Activated T-cell treated with anti-CD3 and anti-CD28 coated beads, Interleukin-2, amount 50 U/mL, for 48 hours (primary cell): ENCODE results near the gene TFPT.
"Not testable (repeated sequence)": the region's sequence is repeated elsewhere in the genome, so short reads cannot be mapped to it uniquely, and the experiment has no call there.

Experiments
- DNase-seq, 2 experiments: peaks; one replicate each; pipeline ENCODE4 v3.0.0-alpha.2; 2020

Gene TFPT

DNA sequence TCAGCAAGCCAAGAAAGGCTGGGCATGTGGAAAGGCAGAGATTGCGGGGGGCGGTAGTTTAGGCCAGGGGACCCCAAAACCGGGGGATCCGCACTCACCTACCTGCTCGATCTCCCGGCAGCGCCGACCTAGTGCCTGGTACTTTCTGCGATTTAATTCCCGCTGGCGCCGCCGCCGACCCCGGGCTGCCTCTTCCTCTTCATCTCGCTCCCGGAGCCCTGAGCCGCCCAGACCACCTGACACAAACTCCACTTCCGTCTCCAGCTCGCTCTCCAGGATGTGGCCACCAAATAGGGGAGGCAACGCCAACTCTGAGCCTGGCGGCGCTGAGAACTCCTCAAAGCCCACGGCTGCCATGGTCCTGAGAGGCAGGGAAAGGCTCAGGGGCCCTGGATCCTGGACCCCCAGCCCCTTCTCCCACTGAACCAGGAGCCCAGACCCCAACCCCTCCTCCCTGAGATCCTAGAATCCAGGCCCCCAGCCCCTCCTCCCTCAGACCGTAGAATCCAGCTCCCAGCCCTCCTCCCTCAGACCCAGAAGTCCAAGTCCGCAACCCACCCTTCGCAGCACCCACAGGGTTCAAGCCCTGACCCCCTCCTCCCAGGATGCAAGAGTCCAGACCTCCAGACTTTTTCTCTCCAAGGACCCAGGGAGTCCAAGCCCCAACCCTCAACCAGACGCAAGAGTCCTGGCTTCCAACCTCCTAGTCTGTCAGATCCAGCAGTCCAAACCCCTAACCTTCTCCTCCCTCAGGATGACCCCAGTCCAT, 933 bp downstream of the TFPT start:
- DNase-seq: peak; percentile 60 to 61

DNA sequence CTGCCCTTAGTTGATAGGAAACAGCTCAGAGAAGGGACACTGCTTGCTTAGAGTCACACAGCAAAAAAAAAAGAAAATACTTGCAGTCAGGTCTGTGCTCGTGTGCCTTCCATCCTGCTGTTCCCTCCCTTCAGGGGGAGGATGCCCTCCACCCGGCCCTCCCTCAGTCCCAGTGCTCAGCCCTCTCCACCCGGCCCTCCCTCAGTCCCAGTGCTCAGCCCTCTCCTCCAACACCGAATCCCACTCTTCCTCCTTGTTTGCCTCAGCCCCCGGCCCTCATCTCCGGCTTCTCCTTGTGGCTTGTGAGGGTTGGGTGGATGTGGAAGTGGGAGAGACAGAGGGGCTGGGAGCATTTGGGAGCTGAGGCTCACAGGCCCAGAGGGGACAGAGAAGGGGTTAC, 5.8 kb downstream of the TFPT start:
- no peak for DNase-seq

DNA sequence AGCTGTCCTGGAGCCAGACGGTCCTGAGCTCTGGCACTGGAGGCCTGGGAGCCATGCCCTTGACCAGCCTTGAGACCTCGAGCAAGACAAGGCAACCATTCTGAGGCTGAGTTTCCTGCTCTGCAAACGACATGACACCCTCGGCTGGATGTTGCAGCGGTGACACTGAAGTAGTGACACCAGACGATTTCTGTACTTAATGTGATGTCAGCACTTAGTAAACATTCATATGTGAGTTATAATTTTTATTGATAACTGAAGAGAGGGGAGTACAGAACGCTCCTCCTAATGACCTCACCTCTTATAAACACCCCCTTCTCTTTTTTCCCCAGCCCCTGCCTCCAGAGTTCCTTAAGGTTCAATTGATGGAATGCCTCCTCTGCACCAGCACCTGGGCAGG, 7.0 kb downstream of the TFPT start:
- DNase-seq: no peak

DNA sequence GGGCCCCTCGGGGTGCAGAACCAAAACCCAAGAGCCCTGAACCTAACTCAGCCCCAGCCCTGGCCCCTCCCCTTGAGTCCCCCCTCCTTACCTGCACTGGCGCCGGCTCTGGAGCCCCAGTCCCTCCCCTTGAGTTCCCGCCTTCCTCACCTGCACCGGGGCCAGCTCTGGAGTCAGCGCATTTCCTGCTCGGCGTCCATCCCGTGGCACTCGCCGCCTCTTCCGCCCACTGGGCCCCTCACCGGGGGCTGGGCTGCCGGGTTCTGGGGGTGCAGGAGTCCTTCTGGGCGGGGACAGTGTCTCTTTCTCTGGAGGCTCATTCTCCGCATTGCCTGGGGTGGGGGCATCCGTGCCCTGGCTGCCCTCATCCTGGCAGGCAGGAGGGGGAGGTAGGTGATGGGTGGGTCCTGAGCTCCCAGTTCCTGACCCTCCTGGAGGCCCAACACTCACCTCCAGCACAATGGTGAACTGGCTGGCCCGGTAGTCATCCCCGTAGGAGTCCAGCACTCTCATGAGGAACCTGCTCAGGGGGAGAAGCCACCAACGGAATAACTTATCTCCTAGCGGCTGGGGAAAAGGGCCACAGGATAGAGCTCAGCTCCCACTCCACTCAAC, 7.5 kb downstream of the TFPT start:
- no peak for DNase-seq

DNA sequence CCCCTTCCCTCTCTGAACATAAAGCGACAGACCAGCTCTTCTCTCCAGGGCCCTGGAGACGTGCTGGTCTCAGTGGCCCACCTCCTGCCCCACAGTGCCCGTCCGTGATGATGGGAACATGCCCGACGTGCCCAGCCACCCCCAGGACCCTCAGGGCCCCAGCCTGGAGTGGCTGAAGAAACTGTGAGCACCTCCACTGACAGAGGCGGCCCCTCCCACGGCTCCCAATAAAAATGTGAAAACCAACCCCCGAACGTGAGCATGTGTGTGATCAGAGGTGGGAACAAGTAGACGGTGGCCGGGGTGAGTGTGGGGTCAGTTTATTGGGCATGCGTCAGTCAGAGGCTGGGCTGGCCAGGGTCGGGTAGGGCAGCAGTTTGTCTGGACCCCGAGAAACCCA, 8.7 kb downstream of the TFPT start:
- no peak for DNase-seq

DNA sequence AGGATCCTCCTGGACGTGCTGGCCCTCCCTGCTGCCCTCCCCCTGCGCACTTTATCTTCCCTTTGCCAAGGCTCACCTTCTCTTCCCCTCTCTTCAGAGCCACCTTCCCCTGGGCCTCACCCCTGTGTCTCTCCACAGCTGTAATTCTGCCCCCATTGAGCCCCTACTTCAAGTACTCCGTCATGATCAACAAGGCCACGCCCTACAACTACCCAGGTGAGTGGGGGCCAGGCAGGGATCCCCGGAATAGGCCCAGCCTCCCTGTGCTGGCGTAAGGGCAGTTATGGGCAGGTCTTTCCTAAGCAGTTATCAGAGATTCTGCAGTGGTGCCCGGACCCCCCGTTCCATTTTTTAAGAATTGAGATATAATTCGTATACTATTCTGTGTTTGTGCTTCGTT, 9.7 kb downstream of the TFPT start:
- DNase-seq: no peak

DNA sequence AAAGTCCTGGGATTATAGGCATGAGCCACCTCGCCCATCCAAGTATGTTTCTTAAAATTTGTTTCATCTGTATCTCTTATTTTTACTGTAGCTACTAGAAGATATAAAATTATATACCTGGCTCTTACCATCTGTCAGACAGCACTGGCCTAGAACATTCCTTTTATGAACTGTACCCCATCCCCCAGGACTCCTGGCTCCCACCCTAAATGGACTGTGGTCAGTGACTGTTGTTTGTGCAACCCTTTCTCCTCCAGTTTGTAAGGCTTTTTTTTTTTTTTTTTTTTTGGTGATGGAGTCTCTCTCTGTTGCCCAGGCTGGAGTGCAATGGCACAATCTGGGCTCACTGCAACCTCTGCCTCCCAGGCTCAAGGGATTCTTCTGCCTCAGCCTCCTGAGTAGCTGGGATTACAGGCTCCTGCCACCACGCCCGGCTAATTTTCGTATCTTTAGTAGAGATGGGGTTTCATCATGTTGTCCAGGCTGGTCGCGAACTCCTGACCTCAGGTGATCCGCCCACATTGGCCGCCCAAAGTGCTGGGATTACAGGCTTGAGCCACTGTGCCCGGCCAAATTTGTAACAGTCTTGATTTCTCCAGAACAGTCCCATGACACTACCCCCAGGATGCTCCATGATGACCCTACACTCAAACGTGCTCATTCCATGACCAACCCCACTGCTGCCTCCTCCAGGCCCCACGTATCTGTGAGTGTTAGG, 10.3 kb downstream of the TFPT start:
- DNase-seq: no peak

DNA sequence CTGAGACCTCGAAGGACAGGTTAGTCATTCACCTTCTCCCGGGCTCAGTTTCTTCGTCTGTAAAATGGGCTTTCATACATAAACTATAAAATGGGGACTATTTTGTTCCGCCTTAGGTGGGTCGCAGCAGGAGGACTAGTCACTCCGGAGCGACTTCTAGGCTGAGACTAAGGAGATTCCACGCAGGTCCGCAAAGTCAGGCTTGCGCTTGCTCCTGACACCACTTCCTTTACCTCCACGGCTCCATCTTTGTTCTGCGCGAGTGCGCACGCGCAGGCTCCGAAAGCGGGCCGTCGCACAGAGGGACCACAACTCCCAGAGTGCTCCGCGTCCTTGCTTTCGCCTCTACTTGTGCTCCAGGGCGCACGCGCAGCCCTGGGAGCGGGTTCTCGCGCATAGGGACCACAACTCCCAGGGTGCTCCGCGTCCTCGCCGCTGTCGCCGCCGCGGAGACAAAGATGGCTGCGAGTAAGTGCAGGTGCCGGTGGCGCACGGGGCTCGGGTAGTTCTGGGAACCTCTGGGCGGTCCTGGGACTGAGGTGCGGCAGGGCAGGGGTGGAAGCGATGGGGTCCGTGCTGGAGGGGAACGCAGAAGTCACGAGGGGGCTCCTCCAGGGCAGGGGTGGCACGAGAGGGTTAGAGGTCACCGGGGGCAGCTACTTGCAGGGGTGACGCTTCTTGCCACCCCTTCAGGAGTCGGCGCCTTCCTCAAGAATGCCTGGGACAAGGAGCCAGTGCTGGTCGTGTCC, 12.9 kb downstream of the TFPT start, which contains the start of gene NDUFA3:
Gene NDUFA3, plus strand, starts transcription at position 435 of the 749 bp plus-strand sequence. Its CDS starts 24 bp downstream, at position 459.
- DNase-seq: peak; percentile 96 to 97

DNA sequence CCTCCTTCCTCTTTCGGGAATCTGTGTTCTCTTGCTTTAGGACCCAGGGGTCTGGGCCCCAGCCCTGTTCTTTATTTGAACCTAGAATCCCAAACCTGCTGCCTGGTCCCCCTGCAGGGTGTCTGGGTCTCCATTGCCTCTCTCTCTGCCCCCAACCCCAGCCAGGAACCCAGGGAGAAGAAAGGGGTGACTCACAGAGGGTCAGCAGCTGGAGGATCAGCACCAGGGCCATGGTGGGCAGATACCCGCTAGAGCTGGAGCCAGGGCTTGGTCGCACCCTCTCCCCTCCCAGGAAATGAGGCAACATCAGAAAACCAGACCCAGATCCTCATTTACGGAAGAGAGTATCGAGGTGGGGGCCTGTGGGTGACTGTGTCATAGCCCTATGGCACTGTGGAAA, 14.9 kb downstream of the TFPT start, which contains the start of gene OSCAR:
Gene OSCAR, minus strand, starts transcription at position 243 of the 400 bp plus-strand sequence. Its CDS starts 11 bp downstream, at position 232.
- DNase-seq: no peak

DNA sequence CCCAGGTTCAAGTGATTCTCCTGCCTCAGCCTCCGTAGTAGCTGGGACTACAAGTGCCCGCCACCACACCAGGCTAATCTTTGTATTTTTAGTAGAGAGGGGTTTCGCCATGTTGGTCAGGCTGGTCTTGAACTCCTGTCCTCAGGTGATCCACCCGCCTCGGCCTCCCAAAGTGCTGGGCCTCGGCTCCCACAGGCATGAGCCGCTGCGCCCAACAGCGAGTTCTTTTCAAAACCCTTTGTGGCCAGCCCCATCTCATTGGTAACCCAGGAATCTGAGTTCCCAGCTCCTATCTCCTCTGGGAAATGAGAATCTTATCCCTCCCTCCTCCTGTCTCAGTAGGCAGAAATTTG, 15.6 kb downstream of the TFPT start:
- DNase-seq: not testable (repeated sequence)

DNA sequence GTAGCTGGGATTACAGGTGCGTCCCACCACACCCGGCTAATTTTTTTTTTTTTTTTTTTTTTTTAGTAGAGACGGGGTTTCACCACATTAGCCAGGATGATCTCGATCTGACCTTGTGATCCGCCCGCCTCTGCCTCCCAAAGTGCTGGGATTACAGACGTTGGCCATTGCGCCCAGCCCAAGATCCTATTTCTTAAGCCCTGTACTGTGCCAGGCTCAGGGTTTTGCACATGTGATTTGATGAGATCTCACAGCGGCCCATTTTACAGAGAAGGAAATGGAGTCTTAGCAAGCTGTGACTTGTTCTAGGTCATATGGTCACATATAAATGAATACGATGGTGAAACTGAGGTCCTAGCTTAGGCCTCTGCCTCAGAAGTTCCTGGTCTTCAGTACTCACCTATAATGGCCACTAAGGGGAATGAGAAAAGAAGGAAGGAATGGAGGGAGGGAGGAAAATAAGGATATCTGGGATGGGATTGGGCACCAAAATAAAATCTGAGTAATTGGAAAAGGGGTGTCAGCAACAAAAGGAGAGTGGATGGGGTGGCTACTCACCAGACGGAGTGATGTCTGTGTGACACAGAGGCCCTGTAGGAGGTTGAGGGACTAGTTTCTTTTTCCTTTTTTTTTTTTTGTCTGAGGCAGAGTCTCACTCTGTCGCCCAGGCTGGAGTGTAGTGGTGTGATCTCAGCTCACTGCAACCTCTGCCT, 16.1 kb downstream of the TFPT start:
- no peak for DNase-seq

DNA sequence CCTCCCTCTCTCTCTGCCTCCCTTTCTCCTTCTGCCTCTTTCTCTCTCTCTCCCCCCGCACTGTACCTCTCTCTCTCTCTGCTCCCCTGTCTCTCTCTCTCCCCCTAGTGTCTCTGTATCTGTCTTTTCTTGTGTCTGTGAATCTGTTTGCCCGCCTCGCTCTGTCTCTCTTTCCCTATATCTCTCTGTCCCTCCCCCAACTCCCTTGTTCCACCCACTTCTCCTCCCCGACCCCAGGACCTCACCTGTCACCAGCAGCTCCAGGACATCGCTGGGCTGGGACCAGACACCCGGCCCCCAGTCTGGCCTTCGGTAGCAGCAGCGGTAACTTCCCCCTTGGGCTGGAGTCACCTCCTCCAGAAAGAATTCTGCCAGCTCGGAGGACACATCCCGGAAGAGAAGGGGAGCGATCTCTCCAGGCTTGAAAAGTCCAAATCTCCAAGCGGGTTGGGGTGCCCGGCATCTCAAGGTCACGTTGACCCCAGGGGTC, 18.8 kb downstream of the TFPT start:
- peak in 1 of 2 experiments; percentile 37 for DNase-seq

DNA sequence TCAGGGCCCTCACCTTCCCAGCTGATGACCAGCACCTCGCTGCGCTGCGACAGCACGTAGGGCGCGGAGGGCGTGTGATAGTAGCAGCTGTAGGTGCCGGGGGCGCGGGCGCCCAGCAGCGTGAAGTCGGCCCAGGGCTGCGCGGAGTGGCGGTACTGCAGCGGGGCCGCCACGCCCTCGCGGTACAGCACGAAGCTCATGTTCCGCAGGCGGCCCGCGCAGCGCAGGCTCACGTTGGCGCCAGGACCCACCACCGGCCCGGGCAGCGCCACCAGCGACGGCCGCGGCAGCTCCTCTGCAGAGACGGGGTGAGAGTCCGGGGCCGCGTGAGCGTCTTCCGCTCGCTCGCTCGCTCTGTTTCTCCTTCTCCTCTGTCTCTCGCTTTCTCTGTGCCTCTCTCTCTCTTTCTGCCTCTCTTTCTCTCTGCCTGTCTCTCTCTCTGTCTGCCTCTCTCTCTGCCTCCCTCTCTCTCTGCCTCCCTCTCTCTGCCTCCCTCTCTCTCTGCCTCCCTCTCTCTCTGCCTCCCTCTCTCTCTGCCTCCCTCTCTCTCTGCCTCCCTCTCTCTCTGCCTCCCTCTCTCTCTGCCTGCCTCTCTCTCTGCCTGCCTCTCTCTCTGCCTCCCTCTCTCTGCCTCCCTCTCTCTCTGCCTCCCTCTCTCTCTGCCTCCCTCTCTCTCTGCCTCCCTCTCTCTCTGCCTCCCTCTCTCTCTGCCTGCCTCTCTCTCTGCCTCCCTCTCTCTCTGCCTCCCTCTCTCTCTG, 19.4 kb downstream of the TFPT start:
- peak; percentile 54 to 70 for DNase-seq

DNA sequence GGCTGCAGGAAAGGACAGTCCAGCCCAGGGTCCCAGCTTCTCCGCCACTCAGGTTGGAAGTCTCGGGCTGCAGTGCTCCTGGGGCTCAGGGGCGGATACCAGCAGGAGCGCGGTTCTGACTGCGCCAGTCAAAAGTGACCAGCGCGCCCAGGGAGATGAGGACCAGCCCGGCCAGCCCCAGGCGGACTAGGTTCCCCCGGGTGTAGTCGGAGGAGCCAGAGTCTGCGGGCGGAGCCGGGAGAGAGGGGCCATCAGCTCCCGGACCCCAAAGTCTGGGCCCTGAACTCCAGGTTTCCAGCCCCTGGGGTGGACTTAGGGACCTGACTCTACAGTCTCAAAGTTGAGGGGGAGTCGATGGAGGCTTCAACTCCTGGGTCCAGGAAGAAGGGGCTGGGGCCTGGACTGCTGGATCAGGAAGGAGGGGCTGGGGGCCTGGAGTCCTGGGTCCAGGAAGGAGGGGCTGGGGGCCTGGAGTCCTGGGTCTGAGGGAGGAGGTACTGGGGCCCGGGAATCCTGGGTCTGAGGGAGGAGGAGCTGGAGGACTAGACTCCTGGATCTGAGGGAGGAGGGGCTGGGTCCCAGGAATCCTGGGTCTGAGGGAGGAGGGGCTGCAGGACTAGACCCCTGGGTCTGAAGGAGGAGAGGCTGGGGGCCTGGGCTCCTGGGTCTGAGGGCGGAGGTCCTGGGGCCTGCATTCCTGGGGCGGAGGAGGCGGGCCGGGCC, 20.2 kb downstream of the TFPT start:
- no peak for DNase-seq

DNA sequence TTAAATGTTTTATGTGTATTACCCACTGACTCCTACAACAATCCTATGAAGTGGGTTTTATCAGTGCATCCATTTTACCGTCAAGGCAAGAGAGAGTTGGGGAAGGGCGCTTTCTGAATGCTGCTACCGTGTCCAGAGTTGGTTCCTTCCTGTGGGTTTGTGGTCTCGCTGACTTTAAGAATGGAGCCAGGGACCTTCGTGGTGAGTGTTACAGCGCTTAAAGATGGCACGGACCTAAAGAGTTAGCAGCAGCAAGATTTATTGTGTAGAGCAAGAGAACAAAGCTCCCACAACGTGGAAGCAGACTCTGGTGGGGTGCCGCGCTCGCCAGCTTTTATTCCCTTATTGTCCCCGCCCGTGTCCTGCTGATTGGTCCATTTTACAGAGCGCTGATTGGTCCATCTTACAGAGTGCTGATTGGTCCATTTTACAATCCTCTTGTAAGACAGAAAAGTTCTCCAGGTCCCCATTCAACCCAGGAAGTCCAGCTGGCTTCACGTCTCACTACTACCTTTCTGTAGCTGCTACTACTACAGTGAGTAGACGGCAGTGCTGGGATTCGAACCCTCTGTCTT, 20.9 kb downstream of the TFPT start:
- no peak for DNase-seq

DNA sequence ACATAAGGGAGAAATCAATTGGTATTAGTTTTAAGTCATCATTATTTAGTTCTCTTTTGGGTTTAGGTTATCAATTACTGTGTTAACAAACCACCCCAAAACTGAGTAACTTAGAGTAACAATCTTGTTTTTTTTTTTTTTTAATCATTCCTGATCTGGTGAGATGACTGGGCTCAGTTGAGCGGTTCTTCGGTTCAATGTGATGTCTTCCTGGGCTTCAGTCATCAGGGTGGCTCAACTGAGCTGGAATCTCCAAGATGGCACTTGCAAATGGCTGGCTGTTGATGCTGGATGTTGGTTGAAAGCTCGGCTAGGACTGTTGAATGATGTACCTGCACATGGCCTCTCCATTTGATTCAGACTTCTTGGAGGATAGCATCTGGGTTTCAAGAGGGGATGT, 31.0 kb downstream of the TFPT start:
- no peak for DNase-seq

DNA sequence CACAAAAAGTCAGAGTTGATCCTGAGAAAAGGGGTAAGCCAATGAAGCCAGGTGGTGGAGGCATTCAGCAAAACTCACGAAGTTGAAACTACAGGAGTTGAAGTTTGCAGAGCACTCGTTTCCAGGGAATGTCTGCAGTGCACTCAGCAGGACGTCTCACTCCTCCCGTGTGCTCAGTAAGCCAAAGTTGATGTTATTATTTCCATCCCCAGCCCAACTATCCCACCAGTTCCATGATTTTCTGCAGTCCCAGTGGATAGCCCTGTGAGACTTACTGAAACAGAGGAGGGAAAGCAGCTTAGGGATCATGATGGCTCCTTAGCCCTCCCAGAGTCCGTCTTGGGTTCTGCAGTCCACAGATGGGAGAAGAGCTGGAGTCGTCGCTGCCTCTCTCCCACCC, 34.4 kb downstream of the TFPT start, which contains the start of gene TARM1:
Gene TARM1, minus strand, starts transcription at position 334 of the 400 bp plus-strand sequence. Its CDS starts 25 bp downstream, at position 309.
- DNase-seq: no peak

DNA sequence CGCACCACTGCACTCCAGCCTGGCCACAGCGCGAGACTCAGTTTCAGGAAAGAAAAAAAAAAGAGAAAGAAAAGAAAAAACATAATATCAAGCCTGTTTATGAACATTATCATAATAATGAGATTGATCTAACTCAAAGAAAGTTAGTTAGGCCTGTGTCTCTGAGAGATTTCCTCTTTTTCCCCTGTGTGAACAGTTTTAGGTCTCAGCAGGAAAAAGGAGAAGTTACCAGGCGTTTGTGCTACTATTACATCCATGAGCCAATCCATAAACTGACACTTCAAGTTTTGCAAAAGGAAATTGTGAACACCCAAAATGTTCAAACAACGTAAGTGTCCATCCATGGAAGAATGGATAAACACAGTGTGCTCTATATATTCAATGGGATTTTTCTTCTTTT, 38.1 kb downstream of the TFPT start:
- DNase-seq: no peak

DNA sequence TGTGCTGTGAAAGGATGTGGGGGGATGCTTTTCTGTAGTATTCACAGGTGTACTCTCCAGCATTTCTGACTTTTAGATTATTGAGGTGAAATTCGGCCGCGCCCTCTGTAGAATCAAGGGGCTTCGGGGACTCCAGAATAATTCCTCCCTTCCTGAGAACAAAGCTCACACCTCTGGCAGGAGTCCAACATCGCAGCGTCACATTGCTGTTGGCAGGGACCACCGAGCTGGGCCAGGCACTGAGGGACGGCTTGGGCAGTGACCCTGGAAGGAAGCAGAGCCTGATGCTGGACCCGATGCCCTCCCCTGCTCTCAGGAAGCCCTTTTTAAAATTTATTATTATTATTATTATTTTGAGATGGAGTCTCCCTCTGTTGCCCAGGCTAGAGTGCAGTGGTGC, 40.6 kb downstream of the TFPT start:
- DNase-seq: no peak

DNA sequence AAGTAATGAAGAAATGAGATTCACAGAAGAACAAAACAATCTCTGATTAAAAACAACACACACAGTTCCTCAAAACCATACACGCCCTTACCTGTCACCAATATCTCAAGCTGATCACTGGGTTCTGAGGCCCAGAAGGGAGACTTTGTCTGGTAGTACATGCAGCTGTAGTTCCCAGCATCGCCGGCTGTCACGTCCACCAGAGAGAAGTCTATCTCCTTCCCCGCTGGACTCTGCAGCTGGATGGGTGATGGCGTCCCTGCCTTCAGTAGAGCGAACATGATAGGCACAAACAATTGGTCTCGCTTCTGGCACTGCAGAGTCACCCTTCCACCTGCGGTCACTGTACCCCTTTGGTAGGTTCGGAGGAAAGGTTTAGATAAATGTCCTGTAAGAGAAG, 41.6 kb downstream of the TFPT start:
- no peak for DNase-seq
